HG02642 (cell line): ENCODE results near the gene CDC42BPA.
"Not testable (repeated sequence)": the region's sequence is repeated elsewhere in the genome, so short reads cannot be mapped to it uniquely, and the experiment has no call there.

Experiments used
- ATAC-seq: cut with Tn5 transposase; IDR thresholded peaks from one replicate; pipeline ENCODE4 v1.9.1; 2021; ENCODE audit warnings: mild to moderate bottlenecking; ENCODE audit not compliant: unreplicated experiment, poor library complexity

The CDC42BPA gene

GRCh38 chr1:226956942-226957713 lies 361.2 kb downstream of the CDC42BPA start:
- ATAC-seq, result no peak

- ATAC-seq, result not testable (repeated sequence)
Measured at GRCh38 chr1:226955857-226956256, 362.4 kb downstream of the CDC42BPA start.

- no peak for ATAC-seq
Measured at GRCh38 chr1:226954777-226955176, 363.5 kb downstream of the CDC42BPA start.

- no peak for ATAC-seq
Measured at GRCh38 chr1:226954337-226954736, 364.0 kb downstream of the CDC42BPA start.

- no peak for ATAC-seq
Measured at GRCh38 chr1:226953175-226953800, 365.0 kb downstream of the CDC42BPA start.

GRCh38 chr1:226952118-226952441 lies 366.2 kb downstream of the CDC42BPA start:
- ATAC-seq, result no peak

GRCh38 chr1:226951286-226952117 lies 366.8 kb downstream of the CDC42BPA start:
- ATAC-seq, result no peak

- ATAC-seq, result no peak
Measured at GRCh38 chr1:226950871-226951270, 367.4 kb downstream of the CDC42BPA start.

- ATAC-seq, result no peak
Measured at GRCh38 chr1:226950316-226950715, 368.0 kb downstream of the CDC42BPA start.

- no peak for ATAC-seq
Measured at GRCh38 chr1:226949401-226949800, 368.9 kb downstream of the CDC42BPA start.

- ATAC-seq, result no peak
Measured at GRCh38 chr1:226948996-226949395, 369.3 kb downstream of the CDC42BPA start.

- ATAC-seq, result no peak
Measured at GRCh38 chr1:226948480-226948879, 369.8 kb downstream of the CDC42BPA start.

GRCh38 chr1:226948051-226948450 lies 370.2 kb downstream of the CDC42BPA start:
- no peak for ATAC-seq

GRCh38 chr1:226946841-226947240 lies 371.5 kb downstream of the CDC42BPA start:
- ATAC-seq, result no peak

GRCh38 chr1:226946285-226946684 lies 372.0 kb downstream of the CDC42BPA start:
- ATAC-seq, result no peak

- no peak for ATAC-seq
Measured at GRCh38 chr1:226945858-226946245, 372.4 kb downstream of the CDC42BPA start.

GRCh38 chr1:226945106-226945857 lies 373.0 kb downstream of the CDC42BPA start:
- no peak for ATAC-seq

- no peak for ATAC-seq
Measured at GRCh38 chr1:226943927-226944326, 374.4 kb downstream of the CDC42BPA start.

GRCh38 chr1:226943156-226943555 lies 375.1 kb downstream of the CDC42BPA start:
- no peak for ATAC-seq

GRCh38 chr1:226942392-226942791 lies 375.9 kb downstream of the CDC42BPA start:
- no peak for ATAC-seq

- ATAC-seq, result no peak
Measured at GRCh38 chr1:226940806-226941067, 377.6 kb downstream of the CDC42BPA start.
